Thyroid gland (tissue), 4 donors: ENCODE data around the gene VASP. TPM values are rescaled to one million over a fixed set of nuclear protein-coding genes. Genes with fewer than 3 reads are reported as not detected.

Source experiments
- DNase-seq, 2 donors: peaks; one replicate each; pipeline ENCODE4 v3.0.0-alpha.2; 2019
- H3K27ac ChIP-seq, 3 donors: fragments of 200-600 bp; sonication (generic); 1 replicate in 2 of 3; 2 replicates in 1 of 3; pipeline ENCODE4 v1.5.1; 2016 to 2019; ENCODE audit warnings: mild to moderate bottlenecking in 1 of 3, moderate library complexity in 1 of 3
- H3K27me3 ChIP-seq: fragments of 200-600 bp; sonication (generic); one replicate; pipeline ENCODE4 v1.5.1; 2019
- H3K36me3 ChIP-seq, 2 donors: fragments of 200-600 bp; sonication (generic); one replicate each; pipeline ENCODE4 v1.5.1; 2016 to 2019
- H3K4me1 ChIP-seq, 2 donors: fragments of 200-600 bp; sonication (generic); one replicate each; pipeline ENCODE4 v1.5.1; 2017 to 2019
- H3K4me3 ChIP-seq, 3 donors: fragments of 200-600 bp; sonication (generic); replicated peaks in 1 of 3; 1 replicate in 2 of 3; 2 replicates in 1 of 3; pipeline ENCODE4 v1.5.1; 2016; ENCODE audit warnings: mild to moderate bottlenecking in 1 of 3
- H3K9me3 ChIP-seq: fragments of 200-600 bp; sonication (generic); one replicate; pipeline ENCODE4 v1.5.1; 2017
- CTCF ChIP-seq, 6 experiments: fragments of 200-600 bp in 3 of 6; fragments of 450-650 bp in 3 of 6; sonication (generic) in 3 of 6; IDR thresholded peaks; one replicate each; pipeline ENCODE4 v1.5.1; 2016 to 2019; ENCODE audit warnings: antibody characterized with exemption in 6 of 6, mild to moderate bottlenecking in 2 of 6, inconsistent platforms in 1 of 6, moderate library complexity in 1 of 6
- POLR2A ChIP-seq, 2 donors: fragments of 450-650 bp; IDR thresholded peaks; one replicate each; pipeline ENCODE4 v1.6.1; 2017; ENCODE audit warnings: antibody characterized with exemption in 2 of 2, mild to moderate bottlenecking in 2 of 2, moderate library complexity in 1 of 2
- WGBS, 2 donors: methylation state at CpG; one replicate each; pipeline ENCODE4 v1.1.5; 2017; 5-methylcytosine and 5-hydroxymethylcytosine counted together
- intact Hi-C: fragments of 100-400 bp; cut with DNase I; formaldehyde crosslinking; loops from one replicate; pipeline ENCODE4 v1.15.1; 2023
- total RNA-seq, 4 donors: library from RNA; depleted of rRNA; stranded (reverse); fragments of >200 nt; gene quantifications; one replicate each; pipeline ENCODE4 v1.2.3, GENCODE V29; 2016

Gene VASP
- total RNA-seq, 4 donors from 2014 or later, result 34.3 to 50.8 (median 45.1) TPM

GRCh38 chr19:45477186-45477585 lies 30.1 kb upstream of the VASP start:
- Histone ChIP-seq H3K36me3 (no peaks in the 10 kb centered on the region), H3K4me1 (peaks cover 5 to 26% of the 10 kb centered on the region in 2 donors), H3K27me3 (no peaks in the 10 kb centered on the region), H3K27ac (no peak overlapping the region), H3K9me3 (no peaks in the 10 kb centered on the region), H3K4me3 (no peak overlapping the region)
- DNase-seq, result no peak
- intact Hi-C loops, result loop anchor here (2.0 kb wide), 1 partner anchor 36 kb away; no protein-coding TSS in a partner anchor
- TF ChIP-seq POLR2A (IDR thresholded peaks at IDR 0.05), result no peak
- no peak for TF ChIP-seq CTCF (IDR thresholded peaks at IDR 0.05)
- WGBS, 2 donors, result 51% methylated on average over 5 of the region's 5 CpGs

- H3K36me3 ChIP-seq, result no peaks in the 10 kb centered on the region
- H3K9me3 ChIP-seq, result no peaks in the 10 kb centered on the region
- no peaks in the 10 kb centered on the region for H3K27me3 ChIP-seq
- intact Hi-C loops, result loop anchor here (2.0 kb wide), 1 partner anchor 37 kb away; no protein-coding TSS in a partner anchor
- H3K27ac ChIP-seq, result peak overlapping the region in 2 of 3 donors; percentile 91 to 99
- TF ChIP-seq POLR2A (IDR thresholded peaks at IDR 0.05), result no peak
- no peak for TF ChIP-seq CTCF (IDR thresholded peaks at IDR 0.05)
- 8 to 11% methylated on average over 12 of the region's 12 CpGs for WGBS, 2 donors
- H3K4me1 ChIP-seq, result peaks cover 5 to 19% of the 10 kb centered on the region in 2 donors
- peak overlapping the region in 1 of 3 donors; percentile 16 for H3K4me3 ChIP-seq
- DNase-seq, result no peak
Measured at GRCh38 chr19:45477713-45478453, 29.4 kb upstream of the VASP start.

GRCh38 chr19:45478454-45479238 lies 28.6 kb upstream of the VASP start:
- no peaks in the 10 kb centered on the region for H3K27me3 ChIP-seq
- TF ChIP-seq CTCF (IDR thresholded peaks at IDR 0.05) (peak; percentile 84 to 99 (median 97)), POLR2A (IDR thresholded peaks at IDR 0.05) (peak in 1 of 2 donors; percentile 55)
- WGBS, 2 donors, result 0 to 3% methylated on average over 31 to 39 of the region's 39 CpGs
- H3K9me3 ChIP-seq, result no peaks in the 10 kb centered on the region
- no peaks in the 10 kb centered on the region for H3K36me3 ChIP-seq
- H3K27ac ChIP-seq, result peak overlapping the region; percentile 89 to 99 (median 91)
- DNase-seq, result peak; percentile 86
- intact Hi-C loops, result no loop called here
- H3K4me3 ChIP-seq, result peak overlapping the region in 2 of 3 donors; percentile 16 to 35
- peaks cover 5 to 13% of the 10 kb centered on the region in 2 donors for H3K4me1 ChIP-seq

GRCh38 chr19:45483033-45483432 lies 24.2 kb upstream of the VASP start:
- no peak overlapping the region for H3K27ac ChIP-seq
- H3K36me3 ChIP-seq, result no peaks in the 10 kb centered on the region
- TF ChIP-seq CTCF (IDR thresholded peaks at IDR 0.05) (no peak), POLR2A (IDR thresholded peaks at IDR 0.05) (no peak)
- peaks cover 0 to 11% of the 10 kb centered on the region in 2 donors for H3K4me1 ChIP-seq
- H3K9me3 ChIP-seq, result no peaks in the 10 kb centered on the region
- DNase-seq, result no peak
- H3K4me3 ChIP-seq, result no peak overlapping the region
- H3K27me3 ChIP-seq, result no peaks in the 10 kb centered on the region
- WGBS, 2 donors, result 91 to 94% methylated on average over 5 of the region's 5 CpGs
- intact Hi-C loops, result no loop called here
